ENCODE results near the gene DIPK1A. TPM values are rescaled to one million over a fixed set of nuclear protein-coding genes. Genes with fewer than 3 reads are reported as not detected.

Gene DIPK1A
- total RNA-seq, 4 donors from 2014 or later = 3.1 to 9.9 (median 4.9) TPM

- intact Hi-C loops (cut with DNase I) = no loop called here
- no peaks in the 10 kb centered on the region for H3K36me3 ChIP-seq
- H3K27ac ChIP-seq = peak overlapping the region in 3 of 4 donors; percentile 56 to 76 (median 65)
- no peak for DNase-seq
- peak overlapping the region in 1 of 4 donors; percentile 5 for H3K4me3 ChIP-seq
- peaks cover 9 to 36% (median 20%) of the 10 kb centered on the region in 3 donors for H3K4me1 ChIP-seq
- H3K27me3 ChIP-seq = no peaks in the 10 kb centered on the region
- WGBS, 2 donors = 50 to 58% methylated on average over 5 of the region's 5 CpGs
- no peaks in the 10 kb centered on the region for H3K9me3 ChIP-seq
- TF ChIP-seq POLR2A (IDR thresholded peaks at IDR 0.05) = no peak
- TF ChIP-seq, protein P1, sequence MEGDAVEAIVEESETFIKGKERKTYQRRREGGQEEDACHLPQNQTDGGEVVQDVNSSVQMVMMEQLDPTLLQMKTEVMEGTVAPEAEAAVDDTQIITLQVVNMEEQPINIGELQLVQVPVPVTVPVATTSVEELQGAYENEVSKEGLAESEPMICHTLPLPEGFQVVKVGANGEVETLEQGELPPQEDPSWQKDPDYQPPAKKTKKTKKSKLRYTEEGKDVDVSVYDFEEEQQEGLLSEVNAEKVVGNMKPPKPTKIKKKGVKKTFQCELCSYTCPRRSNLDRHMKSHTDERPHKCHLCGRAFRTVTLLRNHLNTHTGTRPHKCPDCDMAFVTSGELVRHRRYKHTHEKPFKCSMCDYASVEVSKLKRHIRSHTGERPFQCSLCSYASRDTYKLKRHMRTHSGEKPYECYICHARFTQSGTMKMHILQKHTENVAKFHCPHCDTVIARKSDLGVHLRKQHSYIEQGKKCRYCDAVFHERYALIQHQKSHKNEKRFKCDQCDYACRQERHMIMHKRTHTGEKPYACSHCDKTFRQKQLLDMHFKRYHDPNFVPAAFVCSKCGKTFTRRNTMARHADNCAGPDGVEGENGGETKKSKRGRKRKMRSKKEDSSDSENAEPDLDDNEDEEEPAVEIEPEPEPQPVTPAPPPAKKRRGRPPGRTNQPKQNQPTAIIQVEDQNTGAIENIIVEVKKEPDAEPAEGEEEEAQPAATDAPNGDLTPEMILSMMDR (IDR thresholded peaks at IDR 0.05) = no peak
These were observed 26.6 kb downstream of the DIPK1A start for GRCh38 chr1:92934395-92935378.

DNA sequence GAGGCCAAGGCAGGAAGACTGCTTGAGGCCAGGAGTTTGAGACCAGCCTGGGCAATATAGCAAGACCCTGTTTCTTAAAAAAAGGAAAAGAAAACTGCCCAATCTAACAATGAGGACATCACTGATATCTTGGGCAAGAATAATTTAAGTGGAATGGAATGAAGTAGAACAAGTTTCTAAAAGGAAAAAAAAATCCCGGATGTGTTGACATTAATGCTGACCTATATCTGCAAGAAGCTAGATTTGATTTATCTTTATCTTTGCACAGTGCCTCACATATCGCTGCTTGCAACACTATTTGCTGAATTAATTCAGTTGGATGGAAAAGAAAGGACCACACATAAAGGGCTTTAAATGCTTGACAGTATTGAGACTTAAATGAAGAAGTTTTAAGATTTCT lies 27.8 kb downstream of the DIPK1A start:
- no peak for DNase-seq

DNA sequence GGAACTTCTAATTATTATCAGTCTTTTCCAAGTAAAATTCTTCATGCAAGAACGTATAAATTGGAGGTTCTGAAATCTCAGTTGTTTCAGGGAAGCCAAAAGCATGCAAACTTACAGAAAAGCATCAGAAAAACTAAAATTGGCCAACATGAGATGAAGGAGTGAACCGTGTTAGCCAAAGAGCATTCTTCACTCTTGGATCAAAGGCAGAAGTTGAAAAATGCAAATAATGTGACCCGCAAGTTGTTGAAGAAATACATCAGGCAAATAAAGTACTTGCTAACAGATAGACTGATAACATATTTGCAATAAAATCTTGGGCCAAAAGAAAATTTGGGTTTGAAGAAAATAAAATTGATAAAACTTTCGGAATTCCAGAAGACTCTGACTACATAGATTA lies 29.6 kb downstream of the DIPK1A start:
- Histone ChIP-seq H3K4me3 (no peak overlapping the region), H3K27me3 (no peaks in the 10 kb centered on the region), H3K27ac (no peak overlapping the region), H3K9me3 (no peaks in the 10 kb centered on the region), H3K4me1 (peaks cover 9 to 34% (median 21%) of the 10 kb centered on the region in 3 donors), H3K36me3 (no peaks in the 10 kb centered on the region)
- intact Hi-C loops (cut with DNase I) = no loop called here
- 82 to 86% methylated on average over 4 of the region's 4 CpGs for whole genome bisulfite sequencing, 2 donors
- no peak for DNase-seq
- no peak for TF ChIP-seq POLR2A (IDR thresholded peaks at IDR 0.05)
- TF ChIP-seq, protein P1 (IDR thresholded peaks at IDR 0.05) = no peak

More for the DNA sequence above, 27.8 kb downstream of the DIPK1A start:
- peaks cover 9 to 35% (median 21%) of the 10 kb centered on the region in 3 donors for H3K4me1 ChIP-seq
- H3K27ac ChIP-seq = peak overlapping the region in 3 of 4 donors; percentile 35 to 65 (median 56)
- 23 to 40% methylated on average over 2 of the region's 2 CpGs for WGBS, 2 donors
- H3K27me3 ChIP-seq = no peaks in the 10 kb centered on the region
- intact Hi-C loops (cut with DNase I) = no loop called here
- no peak for TF ChIP-seq POLR2A (IDR thresholded peaks at IDR 0.05)
- TF ChIP-seq, protein P1 (IDR thresholded peaks at IDR 0.05) = no peak
- no peaks in the 10 kb centered on the region for H3K36me3 ChIP-seq
- no peak overlapping the region for H3K4me3 ChIP-seq
- no peaks in the 10 kb centered on the region for H3K9me3 ChIP-seq

DNA sequence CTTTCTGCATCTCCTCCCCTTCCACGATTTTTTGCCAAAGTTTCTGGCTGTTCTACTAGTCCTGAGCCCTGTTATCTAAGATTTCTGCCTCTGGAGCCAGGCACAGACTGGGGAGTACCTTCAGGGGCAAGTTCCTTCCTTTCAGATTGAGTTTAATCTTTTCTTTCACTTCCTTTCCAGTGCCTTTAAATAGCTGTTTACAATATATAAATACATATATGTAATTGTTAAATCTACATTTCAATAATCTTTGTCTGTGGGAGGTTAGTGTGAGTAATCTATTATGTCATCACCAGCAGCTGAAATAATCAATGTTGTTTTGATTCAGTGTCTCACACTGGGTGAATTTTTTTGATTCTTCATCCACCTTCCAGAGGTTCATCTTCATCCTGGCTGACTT lies 31.8 kb downstream of the DIPK1A start:
- DNase-seq = no peak

More for the DNA sequence above, 31.8 kb downstream of the DIPK1A start:
- intact Hi-C loops (cut with DNase I) = no loop called here
- no peaks in the 10 kb centered on the region for H3K9me3 ChIP-seq
- 33 to 37% methylated on average over 1 of the region's 1 CpG for WGBS, 2 donors
- H3K27ac ChIP-seq = no peak overlapping the region
- peaks cover 8 to 17% (median 14%) of the 10 kb centered on the region in 3 donors for H3K4me1 ChIP-seq
- no peaks in the 10 kb centered on the region for H3K27me3 ChIP-seq
- no peaks in the 10 kb centered on the region for H3K36me3 ChIP-seq
- no peak overlapping the region for H3K4me3 ChIP-seq
- TF ChIP-seq, protein P1 (IDR thresholded peaks at IDR 0.05) = no peak
- no peak for TF ChIP-seq POLR2A (IDR thresholded peaks at IDR 0.05)

Measured in esophagus squamous epithelium (tissue), 5 donors.